Measurements from ENCODE around the gene TTC34. TPM values are rescaled to one million over a fixed set of nuclear protein-coding genes. Genes with fewer than 3 reads are reported as not detected.

TTC34 gene
- total and polyA plus RNA-seq, 2 donors (not counting 1 experiment from before 2014, with no cell fraction given): 0.05 to 0.17 TPM

DNA sequence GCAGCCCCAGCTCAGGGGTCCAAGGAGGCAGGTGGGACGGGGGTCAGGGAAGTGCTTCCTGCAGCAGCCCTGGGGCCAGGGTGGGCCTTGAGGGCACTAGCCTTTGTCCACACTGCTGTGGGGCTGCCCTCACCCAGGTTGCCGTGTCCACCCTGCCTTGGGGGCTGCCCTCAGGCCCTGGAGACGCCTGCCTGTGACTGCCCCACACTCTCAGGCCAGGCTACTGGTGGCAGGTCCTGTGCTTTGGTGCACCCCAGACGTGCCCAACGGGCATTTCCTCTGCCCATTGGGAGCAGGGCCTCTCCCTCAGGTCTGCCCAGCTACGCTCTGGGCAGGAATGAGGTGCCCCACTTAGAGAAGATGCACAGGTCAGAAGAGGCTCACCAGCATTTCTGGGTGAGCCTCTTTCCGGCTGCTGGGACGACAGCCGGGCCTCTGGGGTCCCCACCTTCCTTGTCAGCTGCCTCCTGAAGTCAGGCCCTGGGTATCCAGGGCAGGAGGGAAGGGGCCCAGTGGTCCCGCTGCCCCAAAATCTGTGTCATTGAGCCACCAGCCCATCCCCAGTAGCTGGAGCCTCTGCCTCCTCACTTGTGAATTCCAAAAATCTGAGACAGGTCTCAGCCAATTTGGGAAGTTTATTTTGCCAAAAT lies 166.0 kb downstream of the TTC34 start:
- Histone ChIP-seq H3K9ac (ENCODE audit: insufficient read depth, low read length) (no peak overlapping the region), H3K4me1 (ENCODE audit: control insufficient read depth, extremely low read depth, insufficient read depth, low read length) (no peaks in the 10 kb centered on the region), H4K20me1 (ENCODE audit: control insufficient read depth, extremely low read depth, insufficient read depth, low read length) (no peaks in the 10 kb centered on the region), H3K27me3 (ENCODE audit: control insufficient read depth, insufficient read depth, low read length) (no peaks in the 10 kb centered on the region), H3K9me3 (ENCODE audit: control insufficient read depth, insufficient read depth, low read depth, low read length) (peaks cover 4% of the 10 kb centered on the region), H3K4me3 (replicated peaks in 1 of 4; ENCODE audit: control extremely low read depth in 1 of 4, insufficient read depth in 1 of 4, low read depth in 3 of 4, low read length in 4 of 4) (no peak overlapping the region), H3K36me3 (ENCODE audit: control insufficient read depth, insufficient read depth, low read length) (no peaks in the 10 kb centered on the region), H3K27ac (ENCODE audit: insufficient read depth, low read length) (no peak overlapping the region), H3K79me2 (ENCODE audit: control insufficient read depth, insufficient read depth, low read length) (no peaks in the 10 kb centered on the region), H3K4me2 (ENCODE audit: extremely low read depth, insufficient read depth, low read length) (no peak overlapping the region), H2AFZ (ENCODE audit: low read length) (no peak overlapping the region)
- TF ChIP-seq, protein P1, sequence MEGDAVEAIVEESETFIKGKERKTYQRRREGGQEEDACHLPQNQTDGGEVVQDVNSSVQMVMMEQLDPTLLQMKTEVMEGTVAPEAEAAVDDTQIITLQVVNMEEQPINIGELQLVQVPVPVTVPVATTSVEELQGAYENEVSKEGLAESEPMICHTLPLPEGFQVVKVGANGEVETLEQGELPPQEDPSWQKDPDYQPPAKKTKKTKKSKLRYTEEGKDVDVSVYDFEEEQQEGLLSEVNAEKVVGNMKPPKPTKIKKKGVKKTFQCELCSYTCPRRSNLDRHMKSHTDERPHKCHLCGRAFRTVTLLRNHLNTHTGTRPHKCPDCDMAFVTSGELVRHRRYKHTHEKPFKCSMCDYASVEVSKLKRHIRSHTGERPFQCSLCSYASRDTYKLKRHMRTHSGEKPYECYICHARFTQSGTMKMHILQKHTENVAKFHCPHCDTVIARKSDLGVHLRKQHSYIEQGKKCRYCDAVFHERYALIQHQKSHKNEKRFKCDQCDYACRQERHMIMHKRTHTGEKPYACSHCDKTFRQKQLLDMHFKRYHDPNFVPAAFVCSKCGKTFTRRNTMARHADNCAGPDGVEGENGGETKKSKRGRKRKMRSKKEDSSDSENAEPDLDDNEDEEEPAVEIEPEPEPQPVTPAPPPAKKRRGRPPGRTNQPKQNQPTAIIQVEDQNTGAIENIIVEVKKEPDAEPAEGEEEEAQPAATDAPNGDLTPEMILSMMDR (conservative IDR thresholded peaks at IDR 0.05 in 1 of 2, IDR thresholded peaks at IDR 0.05 in 1 of 2; ENCODE audit: low read depth in 1 of 2, low read length in 2 of 2): no peak
- no peak for TF ChIP-seq EZH2 (IDR thresholded peaks at IDR 0.05; ENCODE audit: low read length, missing control alignments)
- DNase-seq (ENCODE audit: low read depth in 2 of 2): no peak

GRCh38 chr1:2633936-2634491 lies 167.5 kb downstream of the TTC34 start:
- H3K4me3 ChIP-seq (replicated peaks in 1 of 4; ENCODE audit: control extremely low read depth in 1 of 4, insufficient read depth in 1 of 4, low read depth in 3 of 4, low read length in 4 of 4): no peak overlapping the region
- no peak for DNase-seq (ENCODE audit: low read depth in 2 of 2)
- no peak overlapping the region for H3K4me2 ChIP-seq (ENCODE audit: extremely low read depth, insufficient read depth, low read length)
- H4K20me1 ChIP-seq (ENCODE audit: control insufficient read depth, extremely low read depth, insufficient read depth, low read length): no peaks in the 10 kb centered on the region
- peaks cover 7% of the 10 kb centered on the region for H3K9me3 ChIP-seq (ENCODE audit: control insufficient read depth, insufficient read depth, low read depth, low read length)
- H3K79me2 ChIP-seq (ENCODE audit: control insufficient read depth, insufficient read depth, low read length): no peaks in the 10 kb centered on the region
- no peaks in the 10 kb centered on the region for H3K36me3 ChIP-seq (ENCODE audit: control insufficient read depth, insufficient read depth, low read length)
- TF ChIP-seq, protein P1 (conservative IDR thresholded peaks at IDR 0.05 in 1 of 2, IDR thresholded peaks at IDR 0.05 in 1 of 2; ENCODE audit: low read depth in 1 of 2, low read length in 2 of 2): no peak
- TF ChIP-seq EZH2 (IDR thresholded peaks at IDR 0.05; ENCODE audit: low read length, missing control alignments): no peak
- no peak overlapping the region for H2AFZ ChIP-seq (ENCODE audit: low read length)
- no peak overlapping the region for H3K9ac ChIP-seq (ENCODE audit: insufficient read depth, low read length)
- no peaks in the 10 kb centered on the region for H3K4me1 ChIP-seq (ENCODE audit: control insufficient read depth, extremely low read depth, insufficient read depth, low read length)
- H3K27ac ChIP-seq (ENCODE audit: insufficient read depth, low read length): no peak overlapping the region
- no peaks in the 10 kb centered on the region for H3K27me3 ChIP-seq (ENCODE audit: control insufficient read depth, insufficient read depth, low read length)

- no peaks in the 10 kb centered on the region for H3K79me2 ChIP-seq (ENCODE audit: control insufficient read depth, insufficient read depth, low read length)
- H3K36me3 ChIP-seq (ENCODE audit: control insufficient read depth, insufficient read depth, low read length): no peaks in the 10 kb centered on the region
- no peaks in the 10 kb centered on the region for H3K4me1 ChIP-seq (ENCODE audit: control insufficient read depth, extremely low read depth, insufficient read depth, low read length)
- TF ChIP-seq, protein P1 (conservative IDR thresholded peaks at IDR 0.05 in 1 of 2, IDR thresholded peaks at IDR 0.05 in 1 of 2; ENCODE audit: low read depth in 1 of 2, low read length in 2 of 2): no peak
- no peak for TF ChIP-seq EZH2 (IDR thresholded peaks at IDR 0.05; ENCODE audit: low read length, missing control alignments)
- no peak for DNase-seq (ENCODE audit: low read depth in 2 of 2)
- H4K20me1 ChIP-seq (ENCODE audit: control insufficient read depth, extremely low read depth, insufficient read depth, low read length): no peaks in the 10 kb centered on the region
- no peak overlapping the region for H3K9ac ChIP-seq (ENCODE audit: insufficient read depth, low read length)
- no peak overlapping the region for H3K4me3 ChIP-seq (replicated peaks in 1 of 4; ENCODE audit: control extremely low read depth in 1 of 4, insufficient read depth in 1 of 4, low read depth in 3 of 4, low read length in 4 of 4)
- H3K27ac ChIP-seq (ENCODE audit: insufficient read depth, low read length): no peak overlapping the region
- no peak overlapping the region for H2AFZ ChIP-seq (ENCODE audit: low read length)
- H3K9me3 ChIP-seq (ENCODE audit: control insufficient read depth, insufficient read depth, low read depth, low read length): peaks cover 7% of the 10 kb centered on the region
- no peaks in the 10 kb centered on the region for H3K27me3 ChIP-seq (ENCODE audit: control insufficient read depth, insufficient read depth, low read length)
- H3K4me2 ChIP-seq (ENCODE audit: extremely low read depth, insufficient read depth, low read length): no peak overlapping the region
Observed at GRCh38 chr1:2633366-2633935, 168.0 kb downstream of the TTC34 start.

All from fibroblast of lung (primary cell).